SK-N-SH (cell line): ENCODE measurements around the gene PCNX3.

Experiments
- CHD2 ChIP-seq: fragments of 150-350 bp; IDR thresholded peaks from 2 replicates; pipeline ENCODE4 v1.6.1; 2018; ENCODE audit warnings: low read length; ENCODE audit not compliant: partially characterized antibody
- CTCF ChIP-seq: fragments of 200-600 bp; sonication (generic); IDR thresholded peaks from 2 replicates; pipeline ENCODE4 v1.6.1; 2017; ENCODE audit warnings: antibody characterized with exemption, mild to moderate bottlenecking, moderate library complexity
- FOXJ3 ChIP-seq: sonication (generic); formaldehyde crosslinking; IDR thresholded peaks from 2 replicates; pipeline ENCODE4 v1.5.1; 2020; ENCODE audit warnings: mild to moderate bottlenecking, missing genetic modification reagents
- GABPA ChIP-seq: IDR thresholded peaks from 2 replicates; pipeline ENCODE4 v1.4.0; 2012; ENCODE audit warnings: low read depth, mild to moderate bottlenecking
- JUND ChIP-seq: IDR thresholded peaks from 2 replicates; pipeline ENCODE4 v1.4.0; 2012
- NFIC ChIP-seq: IDR thresholded peaks from 2 replicates; pipeline ENCODE4 v1.4.0; 2012; ENCODE audit warnings: borderline replicate concordance
- POLR2AphosphoS5 ChIP-seq: IDR thresholded peaks from 2 replicates; pipeline ENCODE4 v1.6.1; 2012; ENCODE audit warnings: low read depth, low read length
- RAD21 ChIP-seq: IDR thresholded peaks from 2 replicates; pipeline ENCODE4 v1.6.1; 2012; ENCODE audit warnings: mild to moderate bottlenecking, low read length
- SIN3A ChIP-seq: IDR thresholded peaks from 2 replicates; pipeline ENCODE4 v1.6.1; 2012; ENCODE audit warnings: low read depth, mild to moderate bottlenecking, low read length, moderate library complexity, borderline replicate concordance
- SMC3 ChIP-seq: IDR thresholded peaks from 2 replicates; pipeline ENCODE4 v1.6.1; 2012; ENCODE audit warnings: low read depth, low read length, improper control_type of control experiment
- TAF1 ChIP-seq: IDR thresholded peaks from 2 replicates; pipeline ENCODE4 v1.6.1; 2012; ENCODE audit warnings: low read depth, mild to moderate bottlenecking, low read length, moderate library complexity, borderline replicate concordance
- YY1 ChIP-seq: IDR thresholded peaks from 2 replicates; pipeline ENCODE4 v1.4.0; 2012; ENCODE audit warnings: low read depth, mild to moderate bottlenecking
- TF ChIP-seq, protein P1 (sequence below): IDR thresholded peaks from 2 replicates; pipeline ENCODE4 v1.4.0; 2012; ENCODE audit warnings: low read depth

- TF ChIP-seq CTCF (no peak), CHD2 (no peak), RAD21 (no peak), YY1 (no peak), SMC3 (no peak), FOXJ3 (CRISPR knock-in tag) (no peak), SIN3A (no peak), NFIC (no peak), GABPA (no peak), POLR2AphosphoS5 (no peak), TAF1 (no peak), JUND (no peak)
- TF ChIP-seq, protein P1, sequence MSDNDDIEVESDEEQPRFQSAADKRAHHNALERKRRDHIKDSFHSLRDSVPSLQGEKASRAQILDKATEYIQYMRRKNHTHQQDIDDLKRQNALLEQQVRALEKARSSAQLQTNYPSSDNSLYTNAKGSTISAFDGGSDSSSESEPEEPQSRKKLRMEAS, result no peak
Measured at GRCh38 chr11:65651589-65652510, 36.3 kb downstream of the PCNX3 start.
